Sigmoid colon (tissue), 7 donors: Measurements from ENCODE around the gene GPR85. TPM values are rescaled to one million over a fixed set of nuclear protein-coding genes. Genes with fewer than 3 reads are reported as not detected.
"Not testable (repeated sequence)": the region's sequence is repeated elsewhere in the genome, so short reads cannot be mapped to it uniquely, and the experiment has no call there.

Source experiments
- DNase-seq: peaks from one replicate; pipeline ENCODE4 v3.0.0-alpha.2; 2019
- H3K27ac ChIP-seq, 4 donors: fragments of 200-600 bp; sonication (generic); one replicate each; pipeline ENCODE4 v1.5.1; 2016 to 2019; ENCODE audit warnings: mild to moderate bottlenecking in 1 of 4
- H3K27me3 ChIP-seq, 3 donors: fragments of 200-600 bp; sonication (generic); one replicate each; pipeline ENCODE4 v1.5.1; 2019; ENCODE audit warnings: mild to moderate bottlenecking in 1 of 3
- H3K36me3 ChIP-seq, 4 donors: fragments of 200-600 bp; sonication (generic); one replicate each; pipeline ENCODE4 v1.5.1; 2016 to 2019
- H3K4me1 ChIP-seq, 4 donors: fragments of 200-600 bp; sonication (generic); one replicate each; pipeline ENCODE4 v1.5.1; 2017 to 2019
- H3K4me3 ChIP-seq, 4 donors: fragments of 200-600 bp; sonication (generic); one replicate each; pipeline ENCODE4 v1.5.1; 2017 to 2019; ENCODE audit warnings: mild to moderate bottlenecking in 2 of 4, moderate library complexity in 1 of 4
- H3K9me3 ChIP-seq, 4 donors: fragments of 200-600 bp in 3 of 4; sonication (generic) in 3 of 4; one replicate each; pipeline versions ENCODE4 v1.5.1 to v1.6.1; 2013 to 2019
- EP300 ChIP-seq, 4 donors: sonication (generic); formaldehyde crosslinking; IDR thresholded peaks; one replicate each; pipeline ENCODE4 v1.6.1; 2017; ENCODE audit warnings: antibody characterized with exemption in 4 of 4
- POLR2A ChIP-seq, 2 donors: fragments of 450-650 bp; IDR thresholded peaks; one replicate each; pipeline ENCODE4 v1.6.1; 2016; ENCODE audit warnings: antibody characterized with exemption in 2 of 2, mild to moderate bottlenecking in 2 of 2, moderate library complexity in 2 of 2
- POLR2AphosphoS5 ChIP-seq, 4 donors: sonication (generic); formaldehyde crosslinking; IDR thresholded peaks; one replicate each; pipeline ENCODE4 v1.6.1; 2017; ENCODE audit warnings: antibody characterized with exemption in 4 of 4
- WGBS, 2 donors: extraction: QIAGEN DNeasy Blood & Tissue Kit; methylation state at CpG; one replicate each; pipeline ENCODE4 v1.1.7; 2013; 5-methylcytosine and 5-hydroxymethylcytosine counted together
- intact Hi-C: fragments of 100-400 bp; cut with DNase I; formaldehyde crosslinking; loops from one replicate; pipeline ENCODE4 v1.15.1; 2023
- polyA plus RNA-seq, 3 donors: library from polyadenylated mRNA; stranded (reverse); fragments of 200-250 nt; gene quantifications; one replicate each; pipeline ENCODE4 v1.2.3, GENCODE V29; 2013
- total RNA-seq, 4 donors: library from RNA; depleted of rRNA; stranded (reverse); fragments of >200 nt; gene quantifications; one replicate each; pipeline ENCODE4 v1.1.0, GENCODE V29; 2016
- TF ChIP-seq, protein P1 (sequence below), 4 experiments: fragments of 450-650 bp in 3 of 4; fragments of 200-600 bp in 1 of 4; IDR thresholded peaks; one replicate each; pipeline ENCODE4 v1.5.1; 2016 to 2019; ENCODE audit warnings: antibody characterized with exemption in 4 of 4, mild to moderate bottlenecking in 3 of 4, moderate library complexity in 2 of 4
- donor health status: healthy with polysubstance abuse.
- donor health status: Bipolar disorder and iron deficiency.
- donor health status: healthy.

Gene GPR85
- total and polyA plus RNA-seq, 7 donors, result 0.16 to 6.1 (median 0.44) TPM; not detected in 1

GRCh38 chr7:113060100-113060499 is 26.5 kb downstream of the GPR85 start:
- intact Hi-C loops, result no loop called here
- Histone ChIP-seq H3K27me3 (no peaks in the 10 kb centered on the region), H3K36me3 (no peaks in the 10 kb centered on the region), H3K27ac (no peak overlapping the region), H3K9me3 (no peaks in the 10 kb centered on the region), H3K4me3 (no peak overlapping the region), H3K4me1 (no peaks in the 10 kb centered on the region)
- TF ChIP-seq POLR2AphosphoS5 (IDR thresholded peaks at IDR 0.05), result no peak
- no peak for TF ChIP-seq EP300 (IDR thresholded peaks at IDR 0.05)
- TF ChIP-seq, protein P1, sequence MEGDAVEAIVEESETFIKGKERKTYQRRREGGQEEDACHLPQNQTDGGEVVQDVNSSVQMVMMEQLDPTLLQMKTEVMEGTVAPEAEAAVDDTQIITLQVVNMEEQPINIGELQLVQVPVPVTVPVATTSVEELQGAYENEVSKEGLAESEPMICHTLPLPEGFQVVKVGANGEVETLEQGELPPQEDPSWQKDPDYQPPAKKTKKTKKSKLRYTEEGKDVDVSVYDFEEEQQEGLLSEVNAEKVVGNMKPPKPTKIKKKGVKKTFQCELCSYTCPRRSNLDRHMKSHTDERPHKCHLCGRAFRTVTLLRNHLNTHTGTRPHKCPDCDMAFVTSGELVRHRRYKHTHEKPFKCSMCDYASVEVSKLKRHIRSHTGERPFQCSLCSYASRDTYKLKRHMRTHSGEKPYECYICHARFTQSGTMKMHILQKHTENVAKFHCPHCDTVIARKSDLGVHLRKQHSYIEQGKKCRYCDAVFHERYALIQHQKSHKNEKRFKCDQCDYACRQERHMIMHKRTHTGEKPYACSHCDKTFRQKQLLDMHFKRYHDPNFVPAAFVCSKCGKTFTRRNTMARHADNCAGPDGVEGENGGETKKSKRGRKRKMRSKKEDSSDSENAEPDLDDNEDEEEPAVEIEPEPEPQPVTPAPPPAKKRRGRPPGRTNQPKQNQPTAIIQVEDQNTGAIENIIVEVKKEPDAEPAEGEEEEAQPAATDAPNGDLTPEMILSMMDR (IDR thresholded peaks at IDR 0.05), result no peak
- TF ChIP-seq POLR2A (IDR thresholded peaks at IDR 0.05), result no peak
- no peak for DNase-seq
- WGBS, 2 donors, result 86 to 88% methylated on average over 2 of the region's 2 CpGs

DNA sequence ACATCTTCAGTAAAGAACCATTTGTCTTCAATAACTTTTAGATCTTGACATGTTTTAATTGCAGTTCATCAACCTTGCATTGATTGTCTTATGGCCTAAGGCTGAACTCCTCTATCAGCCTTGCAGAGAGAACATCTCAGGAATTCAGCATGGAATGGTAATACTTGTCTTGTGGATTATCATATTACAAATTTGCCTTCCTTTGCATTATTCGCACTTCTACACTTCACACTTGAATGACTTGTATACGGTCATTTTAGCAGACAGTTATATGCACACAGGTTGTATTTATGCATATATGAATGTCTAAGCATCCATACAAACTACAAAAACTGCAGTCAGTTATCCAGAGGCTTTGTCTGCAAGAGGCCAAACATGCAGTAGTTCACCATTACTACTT is 31.7 kb downstream of the GPR85 start:
- Histone ChIP-seq H3K4me3 (no peak overlapping the region), H3K4me1 (no peaks in the 10 kb centered on the region), H3K27me3 (no peaks in the 10 kb centered on the region), H3K9me3 (no peaks in the 10 kb centered on the region), H3K27ac (no peak overlapping the region), H3K36me3 (no peaks in the 10 kb centered on the region)
- DNase-seq, result no peak
- intact Hi-C loops, result no loop called here
- WGBS, 2 donors, result 44 to 68% methylated on average over 2 of the region's 2 CpGs
- TF ChIP-seq EP300 (IDR thresholded peaks at IDR 0.05) (no peak), POLR2A (IDR thresholded peaks at IDR 0.05) (no peak), POLR2AphosphoS5 (IDR thresholded peaks at IDR 0.05) (no peak)
- TF ChIP-seq, protein P1 (IDR thresholded peaks at IDR 0.05), result no peak

GRCh38 chr7:113054272-113054671 is 32.4 kb downstream of the GPR85 start:
- H3K27me3 ChIP-seq, H3K27ac ChIP-seq, DNase-seq, H3K4me1 ChIP-seq, H3K36me3 ChIP-seq, H3K4me3 ChIP-seq, H3K9me3 ChIP-seq, intact Hi-C loops: not testable (repeated sequence)
- WGBS, 2 donors, result 57 to 77% methylated on average over 3 of the region's 3 CpGs

GRCh38 chr7:113049221-113049620 is 37.4 kb downstream of the GPR85 start:
- H3K27ac ChIP-seq, H3K36me3 ChIP-seq, H3K27me3 ChIP-seq, H3K4me1 ChIP-seq, DNase-seq, H3K9me3 ChIP-seq, H3K4me3 ChIP-seq, intact Hi-C loops: not testable (repeated sequence)
- WGBS, 2 donors, result 85 to 86% methylated on average over 1 of the region's 1 CpG

- TF ChIP-seq POLR2A (IDR thresholded peaks at IDR 0.05), result no peak
- no peak for TF ChIP-seq EP300 (IDR thresholded peaks at IDR 0.05)
- no peak for TF ChIP-seq POLR2AphosphoS5 (IDR thresholded peaks at IDR 0.05)
- TF ChIP-seq, protein P1 (IDR thresholded peaks at IDR 0.05), result no peak
- no peaks in the 10 kb centered on the region for H3K27me3 ChIP-seq
- 26 to 88% methylated on average over 2 of the region's 2 CpGs for WGBS, 2 donors
- H3K4me1 ChIP-seq, result no peaks in the 10 kb centered on the region
- H3K9me3 ChIP-seq, result no peaks in the 10 kb centered on the region
- intact Hi-C loops, result no loop called here
- DNase-seq, result no peak
- no peaks in the 10 kb centered on the region for H3K36me3 ChIP-seq
- no peak overlapping the region for H3K4me3 ChIP-seq
- H3K27ac ChIP-seq, result no peak overlapping the region
Observed at GRCh38 chr7:113046453-113046852, 40.2 kb downstream of the GPR85 start.

DNA sequence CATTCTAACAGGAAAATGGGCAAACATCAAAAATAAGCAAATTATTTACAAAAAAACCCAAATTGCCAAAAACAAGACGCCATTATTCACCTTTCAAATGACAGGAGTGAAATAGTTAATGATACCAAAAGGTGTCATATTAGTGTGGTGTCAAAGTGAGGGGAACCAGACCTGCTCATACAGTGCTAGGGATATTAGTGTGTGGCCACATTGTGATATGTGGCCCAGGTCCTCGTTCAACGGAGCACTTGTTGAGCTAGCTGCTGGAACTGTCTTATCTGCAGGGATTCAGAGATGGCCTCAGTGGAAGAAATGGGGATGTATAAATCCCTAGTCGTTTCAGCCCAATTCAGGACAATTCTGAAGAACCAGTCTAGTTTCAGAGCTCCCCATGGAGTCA is 41.2 kb downstream of the GPR85 start:
- intact Hi-C loops, result no loop called here
- H3K4me1 ChIP-seq, result no peaks in the 10 kb centered on the region
- no peaks in the 10 kb centered on the region for H3K9me3 ChIP-seq
- 41 to 63% methylated on average over 4 of the region's 4 CpGs for WGBS, 2 donors
- no peak for TF ChIP-seq POLR2A (IDR thresholded peaks at IDR 0.05)
- TF ChIP-seq POLR2AphosphoS5 (IDR thresholded peaks at IDR 0.05), result no peak
- H3K27me3 ChIP-seq, result no peaks in the 10 kb centered on the region
- no peaks in the 10 kb centered on the region for H3K36me3 ChIP-seq
- H3K27ac ChIP-seq, result no peak overlapping the region
- no peak for DNase-seq
- no peak overlapping the region for H3K4me3 ChIP-seq
